Testis (tissue), 2 donors: ENCODE results near the gene ALG1L2.

Experiments
- POLR2A ChIP-seq: fragments of 450-650 bp; IDR thresholded peaks from one replicate; pipeline ENCODE4 v1.6.1; 2017; ENCODE audit warnings: antibody characterized with exemption, mild to moderate bottlenecking, moderate library complexity
- TF ChIP-seq, protein P1 (sequence below), 3 experiments: fragments of 450-650 bp in 2 of 3; fragments of 200-600 bp in 1 of 3; sonication (generic) in 1 of 3; IDR thresholded peaks; one replicate each; pipeline ENCODE4 v1.5.1; 2016 to 2019; ENCODE audit warnings: antibody characterized with exemption in 3 of 3, mild to moderate bottlenecking in 2 of 3, moderate library complexity in 1 of 3

GRCh38 chr3:130048726-130049125 lies 32.9 kb upstream of the ALG1L2 start:
- TF ChIP-seq, protein P1, sequence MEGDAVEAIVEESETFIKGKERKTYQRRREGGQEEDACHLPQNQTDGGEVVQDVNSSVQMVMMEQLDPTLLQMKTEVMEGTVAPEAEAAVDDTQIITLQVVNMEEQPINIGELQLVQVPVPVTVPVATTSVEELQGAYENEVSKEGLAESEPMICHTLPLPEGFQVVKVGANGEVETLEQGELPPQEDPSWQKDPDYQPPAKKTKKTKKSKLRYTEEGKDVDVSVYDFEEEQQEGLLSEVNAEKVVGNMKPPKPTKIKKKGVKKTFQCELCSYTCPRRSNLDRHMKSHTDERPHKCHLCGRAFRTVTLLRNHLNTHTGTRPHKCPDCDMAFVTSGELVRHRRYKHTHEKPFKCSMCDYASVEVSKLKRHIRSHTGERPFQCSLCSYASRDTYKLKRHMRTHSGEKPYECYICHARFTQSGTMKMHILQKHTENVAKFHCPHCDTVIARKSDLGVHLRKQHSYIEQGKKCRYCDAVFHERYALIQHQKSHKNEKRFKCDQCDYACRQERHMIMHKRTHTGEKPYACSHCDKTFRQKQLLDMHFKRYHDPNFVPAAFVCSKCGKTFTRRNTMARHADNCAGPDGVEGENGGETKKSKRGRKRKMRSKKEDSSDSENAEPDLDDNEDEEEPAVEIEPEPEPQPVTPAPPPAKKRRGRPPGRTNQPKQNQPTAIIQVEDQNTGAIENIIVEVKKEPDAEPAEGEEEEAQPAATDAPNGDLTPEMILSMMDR (IDR thresholded peaks at IDR 0.05): no peak
- TF ChIP-seq POLR2A: no peak
